ENCODE measurements around the gene DAB1.

The DAB1 gene

DNA sequence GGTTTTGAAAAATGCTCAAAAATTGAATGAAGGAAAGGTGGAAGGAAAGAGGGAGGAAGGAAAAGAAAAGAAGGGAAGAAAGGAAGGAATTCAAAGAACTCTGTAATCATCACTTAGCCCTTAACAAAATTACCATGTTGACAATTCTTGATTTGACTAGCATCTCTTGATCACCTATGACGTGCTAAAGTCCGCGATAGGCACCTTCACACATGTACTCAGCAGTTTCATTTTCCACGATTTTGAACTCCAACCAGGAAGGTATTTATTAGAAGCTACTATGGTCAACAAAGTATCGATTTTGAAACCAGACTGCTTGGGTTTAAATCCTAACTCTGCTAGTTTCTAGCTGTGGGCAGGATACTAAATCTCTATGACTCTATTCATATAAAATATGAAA, 146.9 kb downstream of the DAB1 start:
- no peak for DNase-seq (ENCODE audit: low spot score)
- ChIA-PET POLR2A (ENCODE audit: low non-redundant PET) (no interaction called here), CTCF (no interaction called here)
- H3K27ac ChIP-seq: no peak overlapping the region
- no peak for TF ChIP-seq CTCF (conservative IDR thresholded peaks at IDR 0.05; ENCODE audit: low read depth)

- no peak overlapping the region for H3K27ac ChIP-seq
- ChIA-PET CTCF (no interaction called here), POLR2A (ENCODE audit: low non-redundant PET) (no interaction called here)
- TF ChIP-seq CTCF (conservative IDR thresholded peaks at IDR 0.05; ENCODE audit: low read depth): no peak
- DNase-seq (ENCODE audit: low spot score): no peak
These were observed 151.3 kb downstream of the DAB1 start for GRCh38 chr1:57272601-57273000.

DNA sequence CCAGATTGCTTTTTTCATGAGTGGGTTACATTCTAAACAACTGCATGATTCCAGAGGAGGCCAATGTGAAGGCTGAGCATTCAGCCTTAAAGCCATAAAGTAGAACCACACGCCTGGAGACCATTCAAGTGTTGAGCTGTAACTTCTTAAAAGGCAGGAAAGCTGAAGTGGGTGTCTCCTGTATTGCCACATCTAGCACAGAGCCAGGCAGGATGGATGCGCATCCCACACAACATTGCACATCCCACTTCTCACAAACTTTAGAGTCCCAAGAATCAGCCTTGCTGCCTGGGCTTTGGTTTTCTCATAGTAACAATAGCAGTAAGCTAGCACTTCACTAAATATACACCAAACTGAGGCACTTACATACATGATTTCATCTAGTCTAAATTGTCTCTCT, 151.7 kb downstream of the DAB1 start:
- DNase-seq (ENCODE audit: low spot score): no peak
- ChIA-PET CTCF (no interaction called here), POLR2A (ENCODE audit: low non-redundant PET) (no interaction called here)
- no peak overlapping the region for H3K27ac ChIP-seq
- no peak for TF ChIP-seq CTCF (conservative IDR thresholded peaks at IDR 0.05; ENCODE audit: low read depth)

DNA sequence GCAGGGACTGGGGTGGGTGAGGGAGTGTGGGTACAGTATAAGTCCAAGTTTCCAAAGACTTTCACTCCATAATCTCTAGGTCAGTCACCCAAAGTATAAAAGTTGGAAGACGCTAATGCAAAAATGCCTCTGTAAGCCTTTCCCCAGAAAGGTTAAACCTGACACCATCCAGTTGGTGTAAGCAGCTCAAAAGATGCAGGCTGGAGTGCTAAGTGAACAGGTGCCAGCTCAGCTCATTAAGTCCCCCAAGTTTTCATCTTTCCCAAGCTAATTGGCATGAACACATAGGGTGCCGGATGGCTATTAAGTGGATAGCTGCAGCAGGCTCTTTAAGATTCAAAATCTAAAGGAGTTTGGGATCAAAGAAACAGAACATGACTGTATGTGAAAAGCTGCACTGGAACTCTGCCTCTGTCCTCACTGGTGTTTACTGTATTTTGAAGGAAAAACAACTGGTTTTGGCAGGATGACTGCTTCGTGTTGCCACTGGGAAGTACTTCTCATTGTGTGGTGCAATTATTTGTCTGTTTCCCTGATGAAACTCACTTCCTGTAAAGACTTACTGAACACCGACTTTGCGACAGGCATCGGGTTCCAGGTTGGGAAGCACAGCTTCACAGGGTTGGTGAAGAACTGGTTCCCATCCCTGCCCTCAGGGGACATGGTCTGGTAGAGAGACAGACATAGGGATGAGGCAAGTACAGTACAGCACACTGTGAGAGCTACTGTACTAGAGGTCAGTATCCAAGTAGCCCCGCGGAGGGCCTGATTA, 152.7 kb downstream of the DAB1 start:
- no peak for TF ChIP-seq CTCF (conservative IDR thresholded peaks at IDR 0.05; ENCODE audit: low read depth)
- DNase-seq (ENCODE audit: low spot score): no peak
- POLR2A ChIA-PET (ENCODE audit: low non-redundant PET): no interaction called here
- H3K27ac ChIP-seq: no peak overlapping the region
- CTCF ChIA-PET: no interaction called here

- ChIA-PET CTCF (no interaction called here), POLR2A (ENCODE audit: low non-redundant PET) (no interaction called here)
- DNase-seq (ENCODE audit: low spot score): no peak
- no peak overlapping the region for H3K27ac ChIP-seq
- TF ChIP-seq CTCF (conservative IDR thresholded peaks at IDR 0.05; ENCODE audit: low read depth): no peak
These were observed 154.1 kb downstream of the DAB1 start for GRCh38 chr1:57269630-57270225.

- TF ChIP-seq CTCF (conservative IDR thresholded peaks at IDR 0.05; ENCODE audit: low read depth): no peak
- DNase-seq (ENCODE audit: low spot score): no peak
- ChIA-PET POLR2A (ENCODE audit: low non-redundant PET) (no interaction called here), CTCF (no interaction called here)
- no peak overlapping the region for H3K27ac ChIP-seq
These were observed 158.8 kb downstream of the DAB1 start for GRCh38 chr1:57265104-57265503.
